NT2/D1 (cell line): Measurements from ENCODE around the gene NPAS2.

Experiments
- DNase-seq: peaks from one replicate; pipeline ENCODE4 v3.0.0-alpha.2; 2011; ENCODE audit warnings: low read depth, low spot score
- H3K27me3 ChIP-seq: 2 replicates; pipeline ENCODE4 v1.6.0; 2011; ENCODE audit warnings: mild to moderate bottlenecking; ENCODE audit not compliant: insufficient read length, insufficient read depth
- H3K36me3 ChIP-seq: 2 replicates; pipeline ENCODE4 v1.6.1; 2011; ENCODE audit warnings: mild to moderate bottlenecking, low read length, mixed read lengths; ENCODE audit not compliant: insufficient read depth, insufficient read length
- H3K4me1 ChIP-seq: 2 replicates; pipeline ENCODE4 v1.5.1; 2011; ENCODE audit not compliant: insufficient read depth, insufficient read length
- H3K4me3 ChIP-seq: 2 replicates; pipeline ENCODE4 v1.5.1; 2011; ENCODE audit warnings: low read depth; ENCODE audit not compliant: insufficient read length
- H3K9ac ChIP-seq: 2 replicates; pipeline ENCODE4 v1.6.0; 2011; ENCODE audit warnings: low read depth; ENCODE audit not compliant: insufficient read length
- H3K9me3 ChIP-seq: 2 replicates; pipeline ENCODE4 v1.5.1; 2011; ENCODE audit warnings: mild to moderate bottlenecking, low read length; ENCODE audit not compliant: insufficient read depth
- SUZ12 ChIP-seq: IDR thresholded peaks from 2 replicates; pipeline ENCODE4 v1.6.1; 2011; ENCODE audit not compliant: insufficient read length, insufficient read depth; ENCODE audit errors: extremely low read depth
- YY1 ChIP-seq: IDR thresholded peaks from 2 replicates; pipeline ENCODE4 v1.6.1; 2011; ENCODE audit not compliant: insufficient read length, insufficient read depth
- ZNF274 ChIP-seq: IDR thresholded peaks from 2 replicates; pipeline ENCODE4 v1.6.1; 2011; ENCODE audit warnings: mild to moderate bottlenecking, low read depth, low read length

Gene NPAS2

GRCh38 chr2:100990166-100990565, 170.2 kb downstream of the NPAS2 start:
- Histone ChIP-seq H3K9me3 (no peaks in the 10 kb centered on the region), H3K4me3 (no peak overlapping the region), H3K4me1 (peaks cover 3% of the 10 kb centered on the region), H3K36me3 (no peaks in the 10 kb centered on the region), H3K9ac (no peak overlapping the region), H3K27me3 (no peaks in the 10 kb centered on the region)
- no peak for DNase-seq
- TF ChIP-seq ZNF274: no peak
- TF ChIP-seq SUZ12: no peak
- no peak for TF ChIP-seq YY1

DNA sequence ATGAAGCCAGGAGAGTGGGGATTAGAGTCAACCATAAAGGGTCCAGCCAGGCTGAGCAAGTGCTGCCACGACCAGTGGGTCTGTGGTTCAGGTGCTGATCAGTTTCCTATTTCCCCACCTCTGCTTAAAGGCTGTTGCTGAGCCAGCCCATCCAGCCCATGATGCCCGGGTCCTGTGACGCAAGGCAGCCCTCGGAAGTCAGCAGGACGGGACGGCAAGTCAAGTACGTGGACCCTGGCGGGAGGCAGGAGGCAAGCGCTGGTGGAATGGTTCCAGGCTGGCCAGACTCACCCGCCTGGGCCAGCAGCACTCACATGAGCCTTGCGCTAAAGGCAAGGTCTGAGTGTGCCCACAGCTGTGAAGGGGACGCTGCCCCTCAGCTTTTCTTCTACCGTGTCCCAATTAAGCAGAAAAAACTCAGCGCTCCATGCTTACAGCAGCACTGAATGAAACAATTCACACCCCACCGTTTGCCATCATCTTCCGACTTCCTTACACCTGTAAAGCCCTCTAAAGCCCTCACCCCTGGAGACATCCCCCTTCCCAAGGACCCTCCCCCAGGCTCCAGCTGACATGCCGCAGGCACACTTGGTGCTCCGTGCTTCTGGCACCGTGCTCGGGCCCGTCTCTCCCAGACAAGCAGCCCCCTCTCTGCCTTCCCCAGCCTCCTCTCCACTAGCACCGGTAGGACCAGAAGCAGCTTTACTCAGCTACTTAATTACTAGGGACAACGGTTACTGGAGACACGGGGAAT, 170.9 kb downstream of the NPAS2 start:
- TF ChIP-seq ZNF274 (no peak), SUZ12 (no peak), YY1 (no peak)
- Histone ChIP-seq H3K4me1 (peaks cover 3% of the 10 kb centered on the region), H3K4me3 (no peak overlapping the region), H3K9me3 (no peaks in the 10 kb centered on the region), H3K27me3 (no peaks in the 10 kb centered on the region), H3K36me3 (no peaks in the 10 kb centered on the region), H3K9ac (no peak overlapping the region)
- no peak for DNase-seq

GRCh38 chr2:100991404-100991773, 171.4 kb downstream of the NPAS2 start:
- DNase-seq: no peak
- TF ChIP-seq ZNF274 (no peak), SUZ12 (no peak), YY1 (no peak)
- Histone ChIP-seq H3K9ac (no peak overlapping the region), H3K9me3 (no peaks in the 10 kb centered on the region), H3K27me3 (no peaks in the 10 kb centered on the region), H3K4me3 (no peak overlapping the region), H3K4me1 (peaks cover 3% of the 10 kb centered on the region), H3K36me3 (no peaks in the 10 kb centered on the region)

DNA sequence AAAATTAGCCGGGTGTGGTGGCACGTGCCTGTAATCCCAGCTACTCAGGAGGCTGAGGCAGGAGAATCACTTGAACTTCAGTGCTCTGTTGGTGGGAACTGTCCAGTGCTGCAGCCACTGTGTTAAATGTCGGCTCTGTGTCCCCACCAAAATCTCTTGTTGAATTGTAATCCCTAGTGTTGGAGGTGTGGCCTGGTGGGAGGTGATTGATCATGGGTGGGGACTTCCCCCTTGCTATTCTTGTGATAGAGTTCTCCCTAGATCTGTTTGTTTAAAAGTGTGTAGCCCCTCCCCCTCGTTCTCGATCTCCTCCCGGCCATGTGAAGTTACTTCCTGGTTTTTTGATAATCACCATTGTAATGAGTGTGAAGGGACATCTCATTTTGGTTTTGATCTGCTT, 172.3 kb downstream of the NPAS2 start:
- Histone ChIP-seq H3K4me3 (no peak overlapping the region), H3K9ac (no peak overlapping the region), H3K36me3 (no peaks in the 10 kb centered on the region), H3K27me3 (no peaks in the 10 kb centered on the region), H3K9me3 (no peaks in the 10 kb centered on the region), H3K4me1 (peaks cover 3% of the 10 kb centered on the region)
- TF ChIP-seq YY1: no peak
- TF ChIP-seq SUZ12: no peak
- no peak for TF ChIP-seq ZNF274
- DNase-seq: no peak

DNA sequence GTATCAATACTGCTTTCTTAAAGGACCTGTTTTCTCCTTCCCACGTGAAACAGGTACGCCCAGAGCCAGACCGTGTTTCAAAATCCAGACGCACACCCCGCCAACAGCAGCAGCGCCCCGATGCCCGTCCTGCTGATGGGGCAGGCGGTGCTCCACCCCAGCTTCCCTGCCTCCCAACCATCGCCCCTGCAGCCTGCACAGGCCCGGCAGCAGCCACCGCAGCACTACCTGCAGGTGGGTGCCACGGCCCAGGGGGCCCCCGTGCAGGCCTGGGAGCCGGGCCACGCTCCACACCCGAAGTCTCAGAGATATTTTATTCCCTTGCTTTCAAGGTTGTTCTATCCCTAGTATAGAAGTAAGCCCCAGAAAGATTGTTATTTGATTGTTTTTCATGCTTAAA, 173.4 kb downstream of the NPAS2 start:
- no peaks in the 10 kb centered on the region for H3K9me3 ChIP-seq
- DNase-seq: no peak
- no peak for TF ChIP-seq ZNF274
- no peak for TF ChIP-seq SUZ12
- TF ChIP-seq YY1: no peak
- no peak overlapping the region for H3K9ac ChIP-seq
- no peaks in the 10 kb centered on the region for H3K4me1 ChIP-seq
- no peak overlapping the region for H3K4me3 ChIP-seq
- no peaks in the 10 kb centered on the region for H3K36me3 ChIP-seq
- no peaks in the 10 kb centered on the region for H3K27me3 ChIP-seq

DNA sequence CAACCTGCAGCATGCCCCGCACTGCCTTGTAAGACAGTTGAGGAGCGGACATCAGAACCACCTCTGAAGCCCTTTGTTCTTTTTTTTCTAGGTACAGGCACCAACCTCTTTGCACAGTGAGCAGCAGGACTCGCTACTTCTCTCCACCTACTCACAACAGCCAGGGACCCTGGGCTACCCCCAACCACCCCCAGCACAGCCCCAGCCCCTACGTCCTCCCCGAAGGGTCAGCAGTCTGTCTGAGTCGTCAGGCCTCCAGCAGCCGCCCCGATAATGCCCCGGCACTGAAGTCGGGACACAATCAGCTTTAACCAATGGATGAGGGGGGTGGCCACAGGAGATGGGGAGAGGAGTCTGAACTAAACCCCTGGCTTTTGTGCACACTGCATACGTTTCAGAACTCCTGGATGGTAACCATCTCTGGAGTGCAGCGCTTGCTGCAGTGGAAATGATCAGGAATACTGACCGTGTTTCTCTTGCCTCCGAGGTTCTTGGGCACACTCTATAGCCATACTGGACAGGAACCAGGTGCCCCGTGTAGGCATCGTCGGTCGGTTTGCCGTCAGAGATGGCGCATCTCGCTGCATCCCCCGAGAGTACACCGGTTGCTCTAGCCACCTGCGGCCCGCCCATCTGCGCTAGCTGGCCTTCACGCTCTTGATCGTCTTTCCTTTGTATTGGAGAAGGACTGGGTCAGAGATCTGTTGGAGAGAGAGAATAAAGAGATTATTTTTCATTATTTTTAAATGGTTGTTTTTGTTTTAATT, 175.6 kb downstream of the NPAS2 start:
- TF ChIP-seq ZNF274 (no peak), YY1 (no peak), SUZ12 (no peak)
- Histone ChIP-seq H3K4me1 (no peaks in the 10 kb centered on the region), H3K9me3 (no peaks in the 10 kb centered on the region), H3K4me3 (no peak overlapping the region), H3K27me3 (no peaks in the 10 kb centered on the region), H3K9ac (no peak overlapping the region), H3K36me3 (no peaks in the 10 kb centered on the region)
- DNase-seq: no peak

- Histone ChIP-seq H3K4me3 (no peak overlapping the region), H3K27me3 (peaks cover 4% of the 10 kb centered on the region), H3K36me3 (peaks cover 5% of the 10 kb centered on the region), H3K4me1 (no peaks in the 10 kb centered on the region), H3K9me3 (no peaks in the 10 kb centered on the region), H3K9ac (no peak overlapping the region)
- TF ChIP-seq YY1: no peak
- TF ChIP-seq ZNF274: no peak
- TF ChIP-seq SUZ12: no peak
- no peak for DNase-seq
These were observed 177.7 kb downstream of the NPAS2 start for GRCh38 chr2:100997509-100998234.
